ENCODE data around the gene TPK1.
A peak's percentile ranks its signal among the peaks of the same experiment; 100 is the strongest.

The TPK1 gene

GRCh38 chr7:144510621-144511020 is 325.2 kb downstream of the TPK1 start:
- no CpG with 5 or more reads among the region's 6 CpGs for WGBS (ENCODE audit: extremely low coverage, insufficient coverage, low lambda C conversion rate)
- no peaks in the 10 kb centered on the region for H3K79me1 ChIP-seq (ENCODE audit: low read length)
- no peak overlapping the region for H3K4me3 ChIP-seq (ENCODE audit: low read length)
- no peak overlapping the region for H4K5ac ChIP-seq (ENCODE audit: low read length)
- H3K27ac ChIP-seq (ENCODE audit: low read depth, low read length), result no peak overlapping the region
- H3K23ac ChIP-seq (ENCODE audit: low read length), result no peak overlapping the region
- DNase-seq, result no peak
- H4K8ac ChIP-seq (ENCODE audit: low read depth, low read length), result no peak overlapping the region
- H3K18ac ChIP-seq (ENCODE audit: low read length), result no peak overlapping the region
- no peak overlapping the region for H3K4ac ChIP-seq (ENCODE audit: low read depth, low read length)
- no peaks in the 10 kb centered on the region for H3K27me3 ChIP-seq (ENCODE audit: insufficient read depth, low read length, poor library complexity)
- H3K56ac ChIP-seq (ENCODE audit: low read length), result no peak overlapping the region
- no peak overlapping the region for H2BK120ac ChIP-seq (ENCODE audit: low read depth, low read length)
- H3K4me1 ChIP-seq (ENCODE audit: control insufficient read depth, low read depth, low read length), result no peaks in the 10 kb centered on the region
- no peaks in the 10 kb centered on the region for H3K79me2 ChIP-seq (ENCODE audit: control insufficient read depth, insufficient read depth, low read length)
- no peak overlapping the region for H2AK5ac ChIP-seq (ENCODE audit: low read length)
- H2BK15ac ChIP-seq (replicated peaks; ENCODE audit: low read depth), result no peak overlapping the region
- H3K4me2 ChIP-seq (ENCODE audit: low read length), result no peak overlapping the region
- H3K9ac ChIP-seq (ENCODE audit: low read length), result no peak overlapping the region
- no peaks in the 10 kb centered on the region for H3K36me3 ChIP-seq (ENCODE audit: control insufficient read depth, insufficient read depth, low read length)
- no peak overlapping the region for H2BK5ac ChIP-seq (ENCODE audit: low read length)

GRCh38 chr7:144508702-144509101 is 327.2 kb downstream of the TPK1 start:
- Histone ChIP-seq H3K27ac (ENCODE audit: low read depth, low read length) (no peak overlapping the region), H2BK5ac (ENCODE audit: low read length) (no peak overlapping the region), H2BK15ac (replicated peaks; ENCODE audit: low read depth) (no peak overlapping the region), H3K18ac (ENCODE audit: low read length) (no peak overlapping the region), H3K36me3 (ENCODE audit: control insufficient read depth, insufficient read depth, low read length) (no peaks in the 10 kb centered on the region), H2AK5ac (ENCODE audit: low read length) (no peak overlapping the region), H3K23ac (ENCODE audit: low read length) (no peak overlapping the region), H2BK120ac (ENCODE audit: low read depth, low read length) (no peak overlapping the region), H3K4ac (ENCODE audit: low read depth, low read length) (no peak overlapping the region), H4K8ac (ENCODE audit: low read depth, low read length) (no peak overlapping the region), H3K79me2 (ENCODE audit: control insufficient read depth, insufficient read depth, low read length) (no peaks in the 10 kb centered on the region), H3K4me2 (ENCODE audit: low read length) (no peak overlapping the region), H3K79me1 (ENCODE audit: low read length) (no peaks in the 10 kb centered on the region), H3K27me3 (ENCODE audit: insufficient read depth, low read length, poor library complexity) (no peaks in the 10 kb centered on the region), H3K9ac (ENCODE audit: low read length) (no peak overlapping the region), H3K56ac (ENCODE audit: low read length) (no peak overlapping the region), H3K4me3 (ENCODE audit: low read length) (no peak overlapping the region), H4K5ac (ENCODE audit: low read length) (no peak overlapping the region), H3K4me1 (ENCODE audit: control insufficient read depth, low read depth, low read length) (no peaks in the 10 kb centered on the region)
- DNase-seq, result no peak
- no CpG with 5 or more reads among the region's 4 CpGs for WGBS (ENCODE audit: extremely low coverage, insufficient coverage, low lambda C conversion rate)

GRCh38 chr7:144503215-144503614 is 332.6 kb downstream of the TPK1 start:
- H3K4ac ChIP-seq (ENCODE audit: low read depth, low read length), result no peak overlapping the region
- H3K4me2 ChIP-seq (ENCODE audit: low read length), result no peak overlapping the region
- no peaks in the 10 kb centered on the region for H3K27me3 ChIP-seq (ENCODE audit: insufficient read depth, low read length, poor library complexity)
- H3K56ac ChIP-seq (ENCODE audit: low read length), result no peak overlapping the region
- H3K79me1 ChIP-seq (ENCODE audit: low read length), result no peaks in the 10 kb centered on the region
- no peak overlapping the region for H3K4me3 ChIP-seq (ENCODE audit: low read length)
- H3K9ac ChIP-seq (ENCODE audit: low read length), result no peak overlapping the region
- no peak overlapping the region for H2BK5ac ChIP-seq (ENCODE audit: low read length)
- H3K18ac ChIP-seq (ENCODE audit: low read length), result no peak overlapping the region
- no peaks in the 10 kb centered on the region for H3K36me3 ChIP-seq (ENCODE audit: control insufficient read depth, insufficient read depth, low read length)
- H3K23ac ChIP-seq (ENCODE audit: low read length), result no peak overlapping the region
- H4K5ac ChIP-seq (ENCODE audit: low read length), result no peak overlapping the region
- no peak overlapping the region for H3K27ac ChIP-seq (ENCODE audit: low read depth, low read length)
- WGBS (ENCODE audit: extremely low coverage, insufficient coverage, low lambda C conversion rate), result no CpG with 5 or more reads among the region's 6 CpGs
- no peak overlapping the region for H2AK5ac ChIP-seq (ENCODE audit: low read length)
- H4K8ac ChIP-seq (ENCODE audit: low read depth, low read length), result no peak overlapping the region
- H2BK15ac ChIP-seq (replicated peaks; ENCODE audit: low read depth), result no peak overlapping the region
- H3K79me2 ChIP-seq (ENCODE audit: control insufficient read depth, insufficient read depth, low read length), result no peaks in the 10 kb centered on the region
- peak; percentile 17 for DNase-seq
- no peak overlapping the region for H2BK120ac ChIP-seq (ENCODE audit: low read depth, low read length)
- no peaks in the 10 kb centered on the region for H3K4me1 ChIP-seq (ENCODE audit: control insufficient read depth, low read depth, low read length)

GRCh38 chr7:144500225-144500624 is 335.6 kb downstream of the TPK1 start:
- Histone ChIP-seq H2AK5ac (ENCODE audit: low read length) (no peak overlapping the region), H2BK15ac (replicated peaks; ENCODE audit: low read depth) (no peak overlapping the region), H3K18ac (ENCODE audit: low read length) (no peak overlapping the region), H3K27ac (ENCODE audit: low read depth, low read length) (no peak overlapping the region), H3K4me3 (ENCODE audit: low read length) (no peak overlapping the region), H3K9ac (ENCODE audit: low read length) (no peak overlapping the region), H3K79me1 (ENCODE audit: low read length) (no peaks in the 10 kb centered on the region), H2BK5ac (ENCODE audit: low read length) (no peak overlapping the region), H3K36me3 (ENCODE audit: control insufficient read depth, insufficient read depth, low read length) (no peaks in the 10 kb centered on the region), H4K5ac (ENCODE audit: low read length) (no peak overlapping the region), H3K4ac (ENCODE audit: low read depth, low read length) (no peak overlapping the region), H3K56ac (ENCODE audit: low read length) (no peak overlapping the region), H4K8ac (ENCODE audit: low read depth, low read length) (no peak overlapping the region), H3K4me2 (ENCODE audit: low read length) (no peak overlapping the region), H3K23ac (ENCODE audit: low read length) (no peak overlapping the region), H2BK120ac (ENCODE audit: low read depth, low read length) (no peak overlapping the region), H3K4me1 (ENCODE audit: control insufficient read depth, low read depth, low read length) (no peaks in the 10 kb centered on the region), H3K27me3 (ENCODE audit: insufficient read depth, low read length, poor library complexity) (no peaks in the 10 kb centered on the region), H3K79me2 (ENCODE audit: control insufficient read depth, insufficient read depth, low read length) (no peaks in the 10 kb centered on the region)
- no peak for DNase-seq
- no CpG with 5 or more reads among the region's 5 CpGs for whole genome bisulfite sequencing (ENCODE audit: extremely low coverage, insufficient coverage, low lambda C conversion rate)

- no peak overlapping the region for H4K5ac ChIP-seq (ENCODE audit: low read length)
- H3K4ac ChIP-seq (ENCODE audit: low read depth, low read length), result no peak overlapping the region
- H3K4me2 ChIP-seq (ENCODE audit: low read length), result no peak overlapping the region
- H3K27ac ChIP-seq (ENCODE audit: low read depth, low read length), result no peak overlapping the region
- no peak overlapping the region for H3K23ac ChIP-seq (ENCODE audit: low read length)
- H3K36me3 ChIP-seq (ENCODE audit: control insufficient read depth, insufficient read depth, low read length), result no peaks in the 10 kb centered on the region
- H3K4me3 ChIP-seq (ENCODE audit: low read length), result no peak overlapping the region
- no peak overlapping the region for H4K8ac ChIP-seq (ENCODE audit: low read depth, low read length)
- no peaks in the 10 kb centered on the region for H3K79me1 ChIP-seq (ENCODE audit: low read length)
- WGBS (ENCODE audit: extremely low coverage, insufficient coverage, low lambda C conversion rate), result no CpG with 5 or more reads among the region's 1 CpG
- no peak for DNase-seq
- no peak overlapping the region for H3K18ac ChIP-seq (ENCODE audit: low read length)
- H2BK5ac ChIP-seq (ENCODE audit: low read length), result no peak overlapping the region
- H3K9ac ChIP-seq (ENCODE audit: low read length), result no peak overlapping the region
- no peaks in the 10 kb centered on the region for H3K4me1 ChIP-seq (ENCODE audit: control insufficient read depth, low read depth, low read length)
- H3K79me2 ChIP-seq (ENCODE audit: control insufficient read depth, insufficient read depth, low read length), result no peaks in the 10 kb centered on the region
- no peak overlapping the region for H2AK5ac ChIP-seq (ENCODE audit: low read length)
- H2BK15ac ChIP-seq (replicated peaks; ENCODE audit: low read depth), result no peak overlapping the region
- no peaks in the 10 kb centered on the region for H3K27me3 ChIP-seq (ENCODE audit: insufficient read depth, low read length, poor library complexity)
- H2BK120ac ChIP-seq (ENCODE audit: low read depth, low read length), result no peak overlapping the region
- H3K56ac ChIP-seq (ENCODE audit: low read length), result no peak overlapping the region
Measured at GRCh38 chr7:144497282-144497681, 338.6 kb downstream of the TPK1 start.

GRCh38 chr7:144494355-144494754 is 341.5 kb downstream of the TPK1 start:
- Histone ChIP-seq H3K4me3 (ENCODE audit: low read length) (no peak overlapping the region), H4K5ac (ENCODE audit: low read length) (no peak overlapping the region)
- no CpG with 5 or more reads among the region's 1 CpG for WGBS (ENCODE audit: extremely low coverage, insufficient coverage, low lambda C conversion rate)

More at GRCh38 chr7:144494355-144494754, 341.5 kb downstream of the TPK1 start:
- H3K23ac ChIP-seq (ENCODE audit: low read length), result no peak overlapping the region
- H3K18ac ChIP-seq (ENCODE audit: low read length), result no peak overlapping the region
- no peak overlapping the region for H3K4me2 ChIP-seq (ENCODE audit: low read length)
- H3K36me3 ChIP-seq (ENCODE audit: control insufficient read depth, insufficient read depth, low read length), result no peaks in the 10 kb centered on the region
- H2BK5ac ChIP-seq (ENCODE audit: low read length), result no peak overlapping the region
- H2BK15ac ChIP-seq (replicated peaks; ENCODE audit: low read depth), result no peak overlapping the region
- no peaks in the 10 kb centered on the region for H3K4me1 ChIP-seq (ENCODE audit: control insufficient read depth, low read depth, low read length)
- no peak overlapping the region for H3K56ac ChIP-seq (ENCODE audit: low read length)
- H3K79me1 ChIP-seq (ENCODE audit: low read length), result no peaks in the 10 kb centered on the region
- no peak for DNase-seq
- no peak overlapping the region for H2BK120ac ChIP-seq (ENCODE audit: low read depth, low read length)
- no peak overlapping the region for H3K27ac ChIP-seq (ENCODE audit: low read depth, low read length)
- no peak overlapping the region for H4K8ac ChIP-seq (ENCODE audit: low read depth, low read length)
- no peaks in the 10 kb centered on the region for H3K27me3 ChIP-seq (ENCODE audit: insufficient read depth, low read length, poor library complexity)
- H3K79me2 ChIP-seq (ENCODE audit: control insufficient read depth, insufficient read depth, low read length), result no peaks in the 10 kb centered on the region
- H3K4ac ChIP-seq (ENCODE audit: low read depth, low read length), result no peak overlapping the region
- no peak overlapping the region for H3K9ac ChIP-seq (ENCODE audit: low read length)
- no peak overlapping the region for H2AK5ac ChIP-seq (ENCODE audit: low read length)

All from mesendoderm (in vitro differentiated cells).